Measurements from ENCODE around the gene SOX30.

- TF ChIP-seq POLR2A (IDR thresholded peaks at IDR 0.05) = no peak
- TF ChIP-seq EP300 (IDR thresholded peaks at IDR 0.05) = no peak
- TF ChIP-seq CTCF (IDR thresholded peaks at IDR 0.05) = no peak
- TF ChIP-seq POLR2AphosphoS5 (IDR thresholded peaks at IDR 0.05) = no peak
Measured at GRCh38 chr5:157630341-157630740, 21.9 kb downstream of the SOX30 start.

Measured in gastroesophageal sphincter (tissue), 3 donors.